Activated CD8-positive, alpha-beta T cell treated with anti-CD3 and anti-CD28 coated beads for 36 hours (primary cell): ENCODE data around the gene MOB1B. TPM values are rescaled to one million over a fixed set of nuclear protein-coding genes. Genes with fewer than 3 reads are reported as not detected.
A peak's percentile ranks its signal among the peaks of the same experiment; 100 is the strongest.

Experiments
- ATAC-seq: fragments of 200-7000 bp; cut with Tn5 transposase; one replicate; pipeline ENCODE4 v1.10.0; 2021; ENCODE audit warnings: mild to moderate bottlenecking, moderate library complexity
- CTCF ChIA-PET: fragments of 350-600 bp; sonication (Branson Sonifier 250); formaldehyde crosslinking; loops from one replicate; lab custom pipeline; 2021; ENCODE audit warnings: antibody characterized with exemption; lab: Charles Lee
- POLR2A ChIA-PET: fragments of 350-600 bp; sonication (Branson Sonifier 250); formaldehyde crosslinking; loops from one replicate; lab custom pipeline; 2021; ENCODE audit warnings: antibody characterized with exemption; lab: Charles Lee
- DNase-seq: peaks from one replicate; pipeline ENCODE4 v3.0.0-alpha.2; 2020
- H3K27ac Mint-ChIP-seq: one replicate; pipeline ENCODE4 v1.8.0; 2021; ENCODE audit warnings: mild to moderate bottlenecking, mixed read lengths
- H3K27me3 Mint-ChIP-seq: one replicate; pipeline ENCODE4 v1.8.0; 2021; ENCODE audit warnings: mixed read lengths
- H3K36me3 Mint-ChIP-seq: one replicate; pipeline ENCODE4 v1.8.0; 2021; ENCODE audit warnings: low read depth, mixed read lengths
- H3K4me1 Mint-ChIP-seq: one replicate; pipeline ENCODE4 v1.8.0; 2021; ENCODE audit warnings: low read depth, mixed read lengths
- H3K4me3 Mint-ChIP-seq: one replicate; pipeline ENCODE4 v1.8.0; 2021; ENCODE audit warnings: mild to moderate bottlenecking, moderate library complexity, mixed read lengths
- H3K9me3 Mint-ChIP-seq: one replicate; pipeline ENCODE4 v1.8.0; 2021; ENCODE audit warnings: mixed read lengths
- intact Hi-C: fragments of 100-400 bp; cut with micrococcal nuclease; formaldehyde crosslinking; loops from one replicate; pipeline ENCODE4 v1.10.0; 2022
- total RNA-seq, 2 experiments: library from RNA; stranded (reverse); gene quantifications; one replicate each; pipeline ENCODE4 v1.2.3, GENCODE V29; 2021
- TF ChIP-seq, protein P1 (sequence below): fragments of 200-600 bp; IDR thresholded peaks from one replicate; pipeline ENCODE4 v1.8.0; 2022; ENCODE audit warnings: antibody characterized with exemption, mild to moderate bottlenecking

The MOB1B gene
- total RNA-seq, 2 experiments from 2014 or later: 14.9 to 19.7 TPM

DNA sequence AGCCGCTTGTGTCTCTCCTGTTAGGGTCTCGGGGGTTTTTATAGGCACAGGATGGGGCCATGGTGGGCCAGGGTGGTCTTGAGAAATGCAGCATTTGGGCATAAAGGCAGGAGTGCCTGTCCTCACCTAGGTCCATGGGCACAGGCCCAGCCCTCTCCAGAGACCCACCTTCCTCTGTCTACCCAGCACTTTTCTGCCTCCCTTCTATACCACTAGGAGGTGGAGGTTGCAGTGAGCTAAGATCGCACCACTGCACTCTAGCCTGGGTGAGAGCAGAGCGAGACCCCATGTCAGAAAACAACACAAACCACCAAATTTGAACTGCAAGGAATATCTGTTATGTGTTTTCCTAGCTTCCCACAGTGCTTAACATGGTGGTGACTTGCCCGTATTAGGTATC is 38.0 kb downstream of the MOB1B start:
- intact Hi-C loops: no loop called here
- TF ChIP-seq, protein P1, sequence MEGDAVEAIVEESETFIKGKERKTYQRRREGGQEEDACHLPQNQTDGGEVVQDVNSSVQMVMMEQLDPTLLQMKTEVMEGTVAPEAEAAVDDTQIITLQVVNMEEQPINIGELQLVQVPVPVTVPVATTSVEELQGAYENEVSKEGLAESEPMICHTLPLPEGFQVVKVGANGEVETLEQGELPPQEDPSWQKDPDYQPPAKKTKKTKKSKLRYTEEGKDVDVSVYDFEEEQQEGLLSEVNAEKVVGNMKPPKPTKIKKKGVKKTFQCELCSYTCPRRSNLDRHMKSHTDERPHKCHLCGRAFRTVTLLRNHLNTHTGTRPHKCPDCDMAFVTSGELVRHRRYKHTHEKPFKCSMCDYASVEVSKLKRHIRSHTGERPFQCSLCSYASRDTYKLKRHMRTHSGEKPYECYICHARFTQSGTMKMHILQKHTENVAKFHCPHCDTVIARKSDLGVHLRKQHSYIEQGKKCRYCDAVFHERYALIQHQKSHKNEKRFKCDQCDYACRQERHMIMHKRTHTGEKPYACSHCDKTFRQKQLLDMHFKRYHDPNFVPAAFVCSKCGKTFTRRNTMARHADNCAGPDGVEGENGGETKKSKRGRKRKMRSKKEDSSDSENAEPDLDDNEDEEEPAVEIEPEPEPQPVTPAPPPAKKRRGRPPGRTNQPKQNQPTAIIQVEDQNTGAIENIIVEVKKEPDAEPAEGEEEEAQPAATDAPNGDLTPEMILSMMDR: no peak
- H3K4me1 Mint-ChIP-seq: peaks cover 28% of the 10 kb centered on the region
- ChIA-PET POLR2A (no interaction called here), CTCF (no interaction called here)
- H3K27ac Mint-ChIP-seq: no peak overlapping the region
- DNase-seq (no peak), ATAC-seq (no peak)
- H3K36me3 Mint-ChIP-seq: peaks cover 8% of the 10 kb centered on the region
- H3K4me3 Mint-ChIP-seq: no peak overlapping the region
- H3K9me3 Mint-ChIP-seq: peaks cover 2% of the 10 kb centered on the region
- no peaks in the 10 kb centered on the region for H3K27me3 Mint-ChIP-seq

DNA sequence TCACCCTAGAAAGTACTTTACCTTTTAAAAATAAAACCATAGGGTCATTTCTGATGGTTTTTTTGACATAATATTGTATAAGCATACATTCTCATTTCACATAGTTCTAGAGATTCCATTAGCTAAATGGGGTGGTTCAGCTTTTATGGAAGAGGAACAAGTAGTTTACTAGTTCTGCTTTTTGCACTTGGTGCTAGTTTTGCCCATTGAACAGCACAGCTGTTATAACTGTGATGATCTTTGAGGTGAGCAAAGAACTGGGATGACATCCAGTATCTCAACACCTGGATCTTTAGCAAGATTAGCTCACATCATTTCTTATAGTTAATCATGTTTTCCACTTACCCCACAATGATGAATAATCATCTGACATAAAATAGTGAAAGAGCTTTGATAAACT is 40.9 kb downstream of the MOB1B start:
- intact Hi-C loops: no loop called here
- DNase-seq (no peak), ATAC-seq (peak; percentile 49)
- Mint-ChIP-seq H3K36me3 (peaks cover 4% of the 10 kb centered on the region), H3K4me3 (no peak overlapping the region), H3K27me3 (no peaks in the 10 kb centered on the region), H3K27ac (no peak overlapping the region), H3K9me3 (peaks cover 2% of the 10 kb centered on the region), H3K4me1 (peaks cover 18% of the 10 kb centered on the region)
- CTCF ChIA-PET: interaction anchor here (0.7 to 1.1 kb wide), 2 partner anchors 11 to 41 kb away, joined by 3 read pairs; no protein-coding TSS in a partner anchor
- TF ChIP-seq, protein P1: no peak
- POLR2A ChIA-PET: interaction anchor here (1.4 kb wide), 1 partner anchor 20 kb away, joined by 3 read pairs; no protein-coding TSS in a partner anchor

DNA sequence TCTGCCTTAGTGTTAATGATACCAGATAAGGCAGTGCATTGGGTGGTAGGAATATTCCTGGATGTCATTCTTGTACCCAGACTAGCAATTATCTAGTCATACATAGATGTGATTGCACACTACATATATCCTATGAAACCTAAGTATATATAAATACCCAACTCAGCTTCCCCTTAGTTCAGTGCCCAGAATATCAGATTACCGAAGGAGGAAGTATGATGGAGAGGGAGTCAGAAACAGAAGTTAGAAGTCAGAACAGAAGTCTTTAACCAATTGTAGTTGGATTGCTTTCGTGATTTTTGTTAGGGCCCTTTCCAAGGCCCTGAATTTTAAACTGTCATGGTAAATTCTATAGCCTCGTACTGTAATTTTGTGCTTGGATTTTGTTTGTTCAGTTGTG is 42.9 kb downstream of the MOB1B start:
- peaks cover 2% of the 10 kb centered on the region for H3K9me3 Mint-ChIP-seq
- DNase-seq (no peak), ATAC-seq (no peak)
- peaks cover 4% of the 10 kb centered on the region for H3K36me3 Mint-ChIP-seq
- CTCF ChIA-PET: interaction anchor here (0.9 kb wide), 1 partner anchor 14 kb away, joined by 3 read pairs; no protein-coding TSS in a partner anchor
- POLR2A ChIA-PET: interaction anchor here (0.6 to 1.0 kb wide), 2 partner anchors 97 to 107 kb away, joined by 5 read pairs; no protein-coding TSS in a partner anchor
- H3K4me1 Mint-ChIP-seq: peaks cover 18% of the 10 kb centered on the region
- intact Hi-C loops: no loop called here
- no peak overlapping the region for H3K4me3 Mint-ChIP-seq
- H3K27ac Mint-ChIP-seq: no peak overlapping the region
- no peaks in the 10 kb centered on the region for H3K27me3 Mint-ChIP-seq
- TF ChIP-seq, protein P1: no peak

DNA sequence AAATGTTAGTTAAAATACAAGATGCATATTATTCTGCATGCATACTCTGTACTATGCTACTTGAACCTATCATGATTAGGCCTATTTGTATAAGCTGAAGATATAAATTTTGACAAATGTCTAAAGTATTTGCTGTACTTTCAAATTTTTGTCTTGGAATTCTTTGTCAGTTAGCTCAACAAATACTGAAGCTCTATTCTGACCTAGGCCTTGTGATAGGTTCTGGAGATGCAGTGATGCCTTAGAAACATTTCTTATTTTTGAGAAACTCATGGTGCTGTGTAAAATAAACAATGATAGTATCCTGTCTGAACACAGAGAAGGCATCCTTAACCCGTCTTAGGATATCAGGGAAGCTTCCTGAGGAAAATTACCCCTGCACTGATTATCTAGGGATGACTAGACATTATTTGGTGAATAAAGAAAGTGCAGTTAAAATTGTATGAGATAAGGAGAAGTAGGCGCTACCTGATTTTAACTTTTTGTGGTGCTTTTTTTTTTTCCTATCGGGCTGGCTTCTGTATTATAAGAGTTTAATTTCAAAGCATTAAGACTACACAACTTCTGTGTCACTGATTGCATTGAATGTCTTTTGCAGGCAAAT is 43.4 kb downstream of the MOB1B start:
- Mint-ChIP-seq H3K4me3 (no peak overlapping the region), H3K27me3 (no peaks in the 10 kb centered on the region), H3K36me3 (peaks cover 4% of the 10 kb centered on the region), H3K9me3 (peaks cover 2% of the 10 kb centered on the region), H3K4me1 (peaks cover 18% of the 10 kb centered on the region), H3K27ac (no peak overlapping the region)
- POLR2A ChIA-PET: interaction anchor here (0.6 to 1.0 kb wide), 2 partner anchors 98 to 107 kb away, joined by 5 read pairs; no protein-coding TSS in a partner anchor
- CTCF ChIA-PET: no interaction called here
- intact Hi-C loops: no loop called here
- DNase-seq (no peak), ATAC-seq (no peak)
- TF ChIP-seq, protein P1: no peak

DNA sequence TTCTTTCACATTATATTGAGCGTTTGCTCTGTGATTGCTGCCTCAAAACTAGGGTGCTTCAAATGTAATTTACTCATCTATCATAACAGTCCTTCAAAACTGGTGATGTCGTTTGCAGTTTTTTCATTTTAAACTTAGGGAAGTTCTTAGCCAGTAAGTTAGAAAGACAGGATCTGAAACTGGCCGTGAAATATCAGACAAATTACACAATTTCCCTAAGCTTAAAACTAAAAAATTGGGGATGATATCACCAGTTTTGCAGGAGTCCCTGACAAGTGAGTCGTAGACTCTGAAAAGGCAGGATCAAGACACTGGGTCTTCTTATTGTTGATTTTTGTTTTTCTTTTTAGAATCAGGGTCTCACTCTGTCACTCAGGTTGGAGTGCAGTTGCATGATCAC is 44.8 kb downstream of the MOB1B start:
- H3K4me1 Mint-ChIP-seq: peaks cover 18% of the 10 kb centered on the region
- TF ChIP-seq, protein P1: no peak
- POLR2A ChIA-PET: interaction anchor here (1.2 kb wide), 1 partner anchor 26 kb away, joined by 3 read pairs; no protein-coding TSS in a partner anchor

More for the DNA sequence above, 44.8 kb downstream of the MOB1B start:
- H3K27ac Mint-ChIP-seq: no peak overlapping the region
- H3K27me3 Mint-ChIP-seq: no peaks in the 10 kb centered on the region
- peaks cover 1% of the 10 kb centered on the region for H3K36me3 Mint-ChIP-seq
- DNase-seq (no peak), ATAC-seq (no peak)
- intact Hi-C loops: no loop called here
- no peak overlapping the region for H3K4me3 Mint-ChIP-seq
- CTCF ChIA-PET: no interaction called here
- peaks cover 2% of the 10 kb centered on the region for H3K9me3 Mint-ChIP-seq
